ENCODE results near the gene FGFR4.

GRCh38 chr5:177080265-177080664 lies 6.5 kb upstream of the FGFR4 start:
- TF ChIP-seq CTCF (IDR thresholded peaks at IDR 0.05) (no peak), POLR2AphosphoS5 (IDR thresholded peaks at IDR 0.05) (no peak)

All from suprapubic skin (tissue), 3 donors.